Measurements from ENCODE around the gene SHTN1.

The SHTN1 gene

GRCh38 chr10:116915340-116915739 lies 89.6 kb downstream of the SHTN1 start:
- DNase-seq (ENCODE audit: low read depth), result no peak

DNA sequence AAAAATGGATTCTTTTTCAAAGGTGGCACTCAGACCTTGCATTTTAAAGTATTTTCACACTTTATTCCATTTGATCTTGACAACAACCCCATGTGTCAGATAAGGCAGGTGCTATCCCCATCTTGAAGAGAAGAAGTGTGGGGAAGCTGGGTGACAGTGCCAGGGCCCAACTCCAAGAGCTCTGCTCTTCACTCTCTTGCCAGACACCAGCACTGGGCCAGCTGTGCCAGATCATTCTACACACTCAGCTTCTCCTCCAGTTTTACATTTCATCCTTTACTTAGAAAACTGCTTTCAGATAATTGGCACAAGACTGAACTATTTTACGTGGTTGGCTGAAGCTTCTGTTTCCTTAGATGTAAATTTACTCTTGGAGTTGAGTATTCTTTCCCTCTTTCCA lies 91.3 kb downstream of the SHTN1 start:
- DNase-seq (ENCODE audit: low read depth), result no peak

- no peak for DNase-seq (ENCODE audit: low read depth)
Measured at GRCh38 chr10:116912162-116912561, 92.8 kb downstream of the SHTN1 start.

- DNase-seq (ENCODE audit: low read depth), result no peak
Measured at GRCh38 chr10:116910910-116911309, 94.1 kb downstream of the SHTN1 start.

DNA sequence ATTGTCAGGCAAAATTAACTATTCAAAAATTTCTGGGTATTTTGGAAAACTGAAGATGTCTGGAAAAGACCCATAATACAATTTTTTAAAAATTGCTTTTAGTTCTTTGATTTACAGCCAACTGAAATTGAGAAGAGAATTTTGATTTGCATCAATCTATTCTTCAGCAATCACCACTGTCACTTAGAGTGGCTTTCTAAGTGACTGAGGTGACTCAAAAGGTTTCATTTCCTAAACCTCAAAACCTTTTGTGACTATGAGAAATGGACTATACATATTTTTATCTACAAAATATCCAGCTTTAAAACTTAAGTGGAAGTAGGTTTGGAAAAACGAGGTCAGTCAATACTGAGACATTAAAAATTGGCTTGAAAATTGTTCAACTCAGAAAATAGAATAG lies 95.7 kb downstream of the SHTN1 start:
- DNase-seq (ENCODE audit: low read depth), result no peak

DNA sequence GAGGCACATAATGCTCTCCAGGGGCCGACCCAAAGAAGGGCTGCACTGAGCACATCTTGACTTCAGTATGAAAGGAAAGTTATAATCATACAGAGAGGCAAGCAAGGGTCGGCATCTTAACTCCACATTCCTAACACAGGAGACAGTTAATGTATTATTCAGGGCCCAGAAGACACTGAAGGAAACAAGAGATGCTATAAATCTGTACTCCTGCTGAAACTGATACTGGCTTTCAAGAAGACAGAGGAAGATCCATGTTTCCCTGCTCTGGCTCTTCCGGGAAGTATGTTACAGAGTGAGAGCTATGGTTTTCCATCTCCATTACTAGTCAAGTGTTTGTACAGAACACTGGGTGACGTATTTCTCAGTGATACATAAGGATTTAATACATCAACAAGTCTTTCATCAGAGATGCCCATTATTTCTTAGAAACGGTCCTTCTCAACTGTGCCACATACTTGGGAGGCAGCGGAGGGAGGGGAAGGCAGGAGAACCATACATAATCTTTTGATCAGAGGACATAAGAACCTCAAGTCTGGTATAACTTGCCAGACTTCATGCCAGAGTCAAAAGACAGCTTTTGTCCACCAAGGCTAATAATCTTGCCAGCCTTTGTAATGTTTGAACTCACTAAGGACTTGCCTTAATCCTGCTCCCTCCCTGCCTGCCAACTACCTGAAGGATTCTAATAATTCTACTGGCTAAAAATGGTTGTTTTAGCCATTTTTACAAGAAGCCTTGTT lies 97.6 kb downstream of the SHTN1 start:
- DNase-seq (ENCODE audit: low read depth), result no peak

- DNase-seq (ENCODE audit: low read depth), result no peak
Measured at GRCh38 chr10:116905845-116906210, 99.2 kb downstream of the SHTN1 start.

GRCh38 chr10:116899626-116900025 lies 105.4 kb downstream of the SHTN1 start:
- DNase-seq (ENCODE audit: low read depth), result no peak

GRCh38 chr10:116893686-116894037 lies 111.3 kb downstream of the SHTN1 start:
- DNase-seq (ENCODE audit: low read depth), result no peak

DNA sequence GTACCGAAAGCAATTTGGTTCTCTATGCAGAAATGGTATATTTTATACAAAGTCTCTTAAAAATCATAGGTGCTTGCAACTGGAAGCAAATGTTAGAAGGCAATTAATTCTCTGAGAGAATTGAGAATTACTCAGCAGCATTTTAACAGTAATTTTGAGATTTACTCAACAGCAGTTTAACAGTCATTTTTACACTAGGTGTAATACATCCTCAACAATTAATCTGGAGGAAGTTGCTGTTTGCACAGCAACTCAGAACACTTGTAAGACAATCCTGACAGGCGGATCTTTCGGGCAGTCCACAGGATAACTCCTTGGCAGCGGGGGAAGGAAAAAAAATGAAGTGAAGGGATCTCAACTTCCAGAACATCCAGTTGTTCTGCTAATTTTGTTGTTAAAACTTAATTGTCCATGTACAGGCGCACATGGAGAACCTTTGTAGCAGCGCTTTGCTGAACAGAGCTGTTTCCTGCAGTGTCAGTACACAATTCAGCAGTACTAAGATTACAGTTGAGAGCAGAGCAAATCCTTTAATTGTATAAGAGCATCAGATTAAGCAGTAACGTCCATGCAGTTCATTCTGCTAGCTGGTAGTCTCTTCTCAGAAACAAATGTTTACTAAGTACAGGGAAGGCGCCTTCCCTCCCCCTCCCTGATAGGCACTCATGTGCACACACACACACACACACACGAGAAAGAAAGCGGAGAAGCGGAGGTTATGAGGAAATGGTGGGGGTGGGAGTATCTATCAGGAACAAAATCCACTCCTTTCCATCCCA lies 111.9 kb downstream of the SHTN1 start:
- no peak for DNase-seq (ENCODE audit: low read depth)

DNA sequence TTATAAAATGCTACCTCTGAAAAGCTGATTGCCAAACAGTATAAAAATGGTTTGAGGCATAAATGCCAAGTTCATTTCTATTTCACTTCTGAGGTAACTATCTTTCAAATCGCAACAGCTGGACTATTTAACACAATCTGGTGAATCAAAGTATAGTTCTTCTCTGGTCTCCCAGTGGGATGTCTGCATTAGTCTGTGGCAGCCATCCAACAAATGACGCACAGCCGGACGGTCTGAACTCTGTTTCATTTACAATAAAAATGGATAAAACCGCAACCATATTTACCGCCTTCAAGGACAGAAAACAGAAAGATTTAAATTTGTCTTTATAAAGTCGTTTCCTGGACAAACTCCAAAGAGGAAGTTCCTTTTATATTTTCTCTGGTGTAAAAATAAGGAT lies 113.8 kb downstream of the SHTN1 start:
- DNase-seq (ENCODE audit: low read depth), result no peak

DNA sequence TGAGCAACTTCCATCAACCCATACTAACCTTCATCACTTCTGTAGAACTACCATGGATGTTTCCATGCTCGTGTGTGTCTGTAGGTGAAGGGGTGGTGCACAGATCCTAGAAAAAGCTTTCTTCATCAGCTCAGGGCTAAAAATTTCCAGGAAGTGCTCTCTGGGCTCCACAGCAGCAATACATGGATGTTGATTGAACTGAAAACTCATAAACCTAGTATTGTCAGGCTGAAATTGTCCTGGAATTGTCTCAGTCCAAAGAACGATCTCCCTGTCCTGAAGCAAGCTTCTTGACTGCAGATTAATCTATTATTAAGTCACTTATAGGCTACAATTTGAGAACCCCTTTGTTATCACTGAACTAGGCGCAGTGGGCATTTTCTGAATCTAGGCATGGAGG lies 115.9 kb downstream of the SHTN1 start:
- DNase-seq (ENCODE audit: low read depth), result no peak

DNA sequence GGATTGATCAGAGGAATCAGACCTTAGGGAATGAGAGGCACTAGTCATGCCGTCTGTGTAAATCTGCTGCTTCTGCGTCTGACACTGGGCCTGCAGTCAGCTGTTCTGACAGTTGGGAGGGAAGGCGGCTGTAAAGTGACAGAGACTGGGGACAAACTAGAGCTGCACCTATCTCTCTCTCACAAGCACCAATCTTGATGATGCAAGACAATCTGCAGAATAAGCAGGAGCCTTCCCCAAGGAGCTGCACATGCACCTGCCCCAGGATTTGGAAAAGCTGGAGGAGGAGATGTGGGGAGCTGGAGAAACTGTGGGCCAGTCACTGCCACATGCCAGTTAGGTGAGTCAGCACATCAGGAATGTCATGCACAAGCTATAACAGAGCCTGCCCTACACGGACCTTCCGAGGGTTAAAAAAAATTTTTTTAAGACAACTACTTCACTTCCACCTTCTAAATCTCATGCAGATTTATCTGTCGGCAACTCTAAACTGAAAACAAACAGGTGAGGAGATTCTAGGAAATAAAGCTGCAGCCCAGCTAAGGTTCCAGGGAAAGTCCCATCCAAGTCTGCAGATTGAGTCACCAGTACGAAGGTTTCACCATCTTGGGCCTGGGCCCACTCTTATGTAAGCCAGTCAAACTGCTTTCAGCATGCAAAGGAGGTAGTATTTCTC lies 116.5 kb downstream of the SHTN1 start:
- DNase-seq (ENCODE audit: low read depth), result no peak

DNA sequence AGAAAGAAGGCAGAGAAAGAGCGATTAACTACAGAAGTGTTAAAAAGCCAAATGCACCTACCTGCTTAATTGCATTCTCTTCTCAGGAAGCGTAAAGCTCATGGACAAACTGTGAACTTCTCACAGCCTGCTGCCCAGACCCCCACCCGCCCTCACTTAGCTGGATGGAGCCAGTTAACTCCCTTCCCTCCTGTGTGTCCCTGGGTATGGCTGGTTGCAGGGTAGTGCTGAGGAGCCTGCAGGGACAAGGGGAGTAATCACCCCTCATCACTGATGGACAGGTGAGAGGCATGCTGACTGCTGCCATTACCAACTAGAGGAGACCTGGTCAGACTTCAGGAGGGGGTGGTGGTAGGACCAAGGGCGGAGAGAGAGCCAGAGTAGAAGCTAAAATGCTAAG lies 118.2 kb downstream of the SHTN1 start:
- DNase-seq (ENCODE audit: low read depth), result no peak

GRCh38 chr10:116882639-116883038 lies 122.3 kb downstream of the SHTN1 start:
- DNase-seq (ENCODE audit: low read depth), result no peak

DNA sequence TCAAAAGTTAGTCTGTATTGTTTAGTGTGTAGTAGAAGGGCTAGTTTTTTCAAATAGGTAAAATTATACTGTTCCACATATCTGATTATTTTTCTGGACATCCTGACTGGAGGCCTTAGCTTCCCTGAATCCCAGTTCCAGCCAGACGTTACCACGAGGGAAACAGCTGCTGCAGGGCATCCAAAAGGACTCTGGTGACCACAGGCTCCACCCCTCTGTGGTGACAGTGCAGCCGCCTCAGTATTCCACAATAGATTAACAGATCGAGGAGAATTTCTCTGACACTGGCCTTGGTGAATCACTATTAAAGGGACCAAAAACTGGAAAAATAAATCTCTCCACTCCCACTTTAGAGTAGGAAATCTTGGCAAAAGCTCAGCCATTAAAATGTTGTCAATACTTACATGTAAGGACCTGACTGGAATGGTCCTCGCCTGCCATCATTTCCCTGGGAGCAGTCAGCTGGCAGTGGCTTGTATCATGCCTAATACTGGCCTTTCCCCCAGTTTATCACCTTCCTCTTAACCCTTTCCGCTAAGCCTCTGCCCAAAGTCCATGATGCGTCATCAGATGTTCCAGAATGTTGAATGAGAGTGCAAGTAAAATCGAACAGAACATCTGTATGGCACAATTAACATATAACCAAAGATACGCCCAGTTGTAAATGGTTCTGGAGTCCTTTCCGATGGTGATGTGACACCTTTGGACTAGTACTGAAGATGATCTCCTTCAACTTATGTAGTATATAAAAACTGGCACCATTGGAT lies 124.1 kb downstream of the SHTN1 start:
- no peak for DNase-seq (ENCODE audit: low read depth)

- DNase-seq (ENCODE audit: low read depth), result no peak
Measured at GRCh38 chr10:116879817-116880216, 125.2 kb downstream of the SHTN1 start.

GRCh38 chr10:116878123-116878522 lies 126.9 kb downstream of the SHTN1 start:
- no peak for DNase-seq (ENCODE audit: low read depth)

- no peak for DNase-seq (ENCODE audit: low read depth)
Measured at GRCh38 chr10:116877391-116877790, 127.6 kb downstream of the SHTN1 start.

DNA sequence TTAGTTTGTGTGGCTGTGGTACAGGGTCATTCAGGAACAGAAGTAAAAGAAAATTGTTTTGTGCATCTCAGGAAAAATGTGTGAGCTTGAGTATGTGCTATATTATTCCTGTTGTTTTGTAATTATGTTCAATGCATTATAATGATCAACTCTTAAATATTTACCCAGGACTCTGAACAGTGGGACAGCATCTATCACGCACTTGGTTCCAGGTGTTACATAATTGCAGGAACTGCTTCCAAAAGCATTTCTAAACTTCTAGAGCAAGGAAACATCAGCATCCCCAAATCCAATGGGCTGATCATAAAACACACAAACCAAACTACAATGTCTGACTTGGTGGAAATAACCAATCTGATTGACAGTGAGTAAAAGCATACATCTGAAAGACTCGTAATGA lies 129.1 kb downstream of the SHTN1 start:
- DNase-seq (ENCODE audit: low read depth), result no peak

DNA sequence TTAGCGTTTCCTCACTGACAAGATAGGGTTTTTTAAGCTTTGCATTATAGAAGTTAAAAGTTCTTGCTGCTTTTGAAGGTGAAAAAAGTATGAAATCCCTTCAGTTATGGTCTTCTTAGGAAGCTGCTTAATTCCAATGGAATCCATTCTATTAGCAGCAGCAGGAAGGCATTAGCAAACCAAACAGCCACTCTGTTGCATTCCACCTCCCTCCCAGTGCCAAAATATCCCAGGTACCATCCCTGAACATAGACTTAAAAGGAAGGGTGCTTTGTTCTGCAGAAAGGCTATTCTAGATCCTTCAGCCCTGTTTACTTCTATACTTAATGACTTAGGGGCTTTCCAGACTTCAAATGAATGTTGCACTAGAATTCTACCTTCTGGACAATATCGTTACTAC lies 131.9 kb downstream of the SHTN1 start:
- DNase-seq (ENCODE audit: low read depth), result no peak

DNA sequence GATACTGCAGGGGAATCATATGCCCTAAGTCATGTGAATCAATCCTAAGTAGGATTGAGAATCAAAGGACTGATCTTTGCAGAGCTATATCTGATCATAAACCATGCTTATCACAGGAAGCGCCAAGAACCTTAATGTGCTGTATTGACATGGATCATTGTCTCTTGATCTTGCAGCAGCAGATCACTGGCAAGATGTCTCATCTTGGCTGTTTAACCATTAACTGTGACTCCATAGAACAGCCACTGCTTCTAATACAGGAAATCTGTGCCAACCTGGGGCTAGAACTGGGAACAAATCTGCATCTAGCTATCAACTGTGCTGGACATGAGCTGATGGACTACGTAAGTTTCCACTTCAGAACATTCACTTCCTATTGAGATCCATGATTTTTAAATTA lies 134.0 kb downstream of the SHTN1 start:
- DNase-seq (ENCODE audit: low read depth), result no peak

DNA sequence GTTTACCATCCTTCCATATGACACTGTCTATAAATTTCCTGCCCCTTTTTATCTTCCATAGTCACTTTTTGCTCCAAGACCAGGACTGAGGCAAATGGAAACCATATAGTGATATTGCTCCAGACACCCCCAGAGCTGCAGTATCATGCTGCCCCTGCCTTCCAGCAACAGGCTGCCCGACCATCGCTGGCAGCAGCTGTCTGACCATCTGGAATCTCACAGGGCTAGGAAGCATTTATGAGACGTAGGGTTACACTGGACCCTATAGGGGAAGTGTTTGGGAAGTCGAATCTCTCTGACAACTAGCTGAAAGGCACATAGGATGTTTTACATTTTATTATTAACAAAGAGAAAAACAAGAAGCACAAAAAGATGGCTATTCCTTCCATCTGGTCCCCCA lies 136.3 kb downstream of the SHTN1 start:
- DNase-seq (ENCODE audit: low read depth), result no peak
